GM12891 (cell line): ENCODE data around the gene VAMP1.
A peak's percentile ranks its signal among the peaks of the same experiment; 100 is the strongest.

Experiments used
- PAX5 ChIP-seq: IDR thresholded peaks from 2 replicates; pipeline ENCODE4 v1.6.1; 2011; ENCODE audit warnings: low read length, moderate library complexity, mild to moderate bottlenecking; ENCODE audit not compliant: insufficient read depth, severe bottlenecking
- POLR2A ChIP-seq: IDR thresholded peaks from 2 replicates; pipeline ENCODE4 v1.6.1; 2011; ENCODE audit warnings: low read depth, low read length, control low read depth
- POLR2AphosphoS5 ChIP-seq: IDR thresholded peaks from 2 replicates; pipeline ENCODE4 v1.6.1; 2011; ENCODE audit warnings: low read depth, low read length, control low read depth
- TAF1 ChIP-seq: IDR thresholded peaks from 2 replicates; pipeline ENCODE4 v1.6.1; 2011; ENCODE audit warnings: low read depth, low read length, control low read depth

DNA sequence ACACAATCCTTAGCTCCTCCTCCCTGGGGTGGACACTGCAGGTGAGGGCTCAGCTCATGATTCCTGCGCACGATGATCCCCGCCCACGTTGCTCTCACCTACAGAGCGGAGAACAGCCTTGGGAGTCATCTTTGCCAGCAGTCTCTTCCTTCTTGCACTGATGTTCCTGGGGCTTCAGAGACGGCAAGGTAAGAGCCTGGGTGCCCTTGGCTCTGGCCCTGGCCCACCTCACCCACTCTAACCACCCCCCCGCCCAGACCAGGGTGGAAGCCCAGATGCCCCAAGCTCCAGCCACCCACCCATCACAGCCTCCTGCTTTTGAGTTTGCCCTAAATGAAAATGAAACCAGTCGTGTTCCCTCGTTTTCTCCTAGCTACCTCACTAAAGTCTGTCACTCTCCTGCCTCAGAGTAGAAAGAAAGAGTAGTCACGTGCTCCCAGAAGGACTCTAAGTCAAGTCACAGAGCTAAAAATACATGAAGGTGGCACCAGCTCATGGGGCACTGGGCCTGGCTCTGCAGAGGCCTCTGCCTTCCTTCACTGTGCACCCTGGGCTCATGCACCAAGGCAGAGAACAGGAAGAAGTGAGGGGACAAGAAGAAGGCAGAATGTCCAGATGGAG lies 9.6 kb downstream of the VAMP1 start:
- TF ChIP-seq POLR2A: no peak
- TF ChIP-seq TAF1: no peak
- TF ChIP-seq POLR2AphosphoS5: 0 out of 2 replicates have a peak, but pooled peaks have one; percentile 36
- TF ChIP-seq PAX5: no peak
